Ishikawa (cell line): ENCODE measurements around the gene CEP162.

Source experiments
- CEBPB ChIP-seq: IDR thresholded peaks from 2 replicates; pipeline ENCODE4 v1.6.1; 2012
- CREB1 ChIP-seq: IDR thresholded peaks from 2 replicates; pipeline ENCODE4 v1.6.1; 2012; ENCODE audit warnings: low read depth
- EGR1 ChIP-seq: IDR thresholded peaks from 2 replicates; pipeline ENCODE4 v1.6.1; 2012
- EP300 ChIP-seq: IDR thresholded peaks from 2 replicates; pipeline ENCODE4 v1.6.1; 2012; ENCODE audit warnings: borderline replicate concordance
- MAX ChIP-seq: IDR thresholded peaks from 2 replicates; pipeline ENCODE4 v1.6.1; 2012
- NFIC ChIP-seq: IDR thresholded peaks from 2 replicates; pipeline ENCODE4 v1.6.1; 2012
- RAD21 ChIP-seq: IDR thresholded peaks from 2 replicates; pipeline ENCODE4 v1.6.1; 2012; ENCODE audit warnings: low read depth
- REST ChIP-seq: IDR thresholded peaks from 2 replicates; pipeline ENCODE4 v1.6.1; 2012; ENCODE audit warnings: low read depth, mild to moderate bottlenecking
- TEAD4 ChIP-seq: IDR thresholded peaks from 2 replicates; pipeline ENCODE4 v1.6.1; 2012
- YY1 ChIP-seq: IDR thresholded peaks from 2 replicates; pipeline ENCODE4 v1.6.1; 2012; ENCODE audit warnings: low read depth

- TF ChIP-seq YY1 (no peak), NFIC (no peak), CREB1 (no peak), MAX (no peak), CEBPB (no peak), EGR1 (no peak), EP300 (no peak), RAD21 (no peak), TEAD4 (no peak), REST (no peak)
Measured at GRCh38 chr6:84213217-84213616, 14.2 kb downstream of the CEP162 start.
